Right atrium auricular region (tissue), 2 donors: Measurements from ENCODE around the gene ADD2. TPM values are rescaled to one million over a fixed set of nuclear protein-coding genes. Genes with fewer than 3 reads are reported as not detected.

Experiments
- DNase-seq: peaks from one replicate; pipeline ENCODE4 v3.0.0-alpha.2; 2019; ENCODE audit warnings: low spot score
- H3K27ac ChIP-seq, 2 donors: fragments of 200-600 bp; sonication (generic); 1 replicate in 1 of 2; 2 replicates in 1 of 2; pipeline ENCODE4 v1.5.1; 2016 to 2019
- H3K27me3 ChIP-seq, 2 donors: fragments of 200-600 bp; sonication (generic); one replicate each; pipeline versions ENCODE4 v1.5.1 to v1.6.0; 2017 to 2019
- H3K36me3 ChIP-seq: fragments of 200-600 bp; sonication (generic); one replicate; pipeline ENCODE4 v1.5.1; 2016
- H3K4me1 ChIP-seq, 2 donors: fragments of 200-600 bp; sonication (generic); one replicate each; pipeline versions ENCODE4 v1.5.1 to v1.6.0; 2017 to 2019
- H3K4me3 ChIP-seq, 2 donors: fragments of 200-600 bp; sonication (generic); 1 replicate in 1 of 2; 2 replicates in 1 of 2; pipeline ENCODE4 v1.5.1; 2017 to 2019; ENCODE audit warnings: mild to moderate bottlenecking in 1 of 2, moderate library complexity in 1 of 2
- H3K9me3 ChIP-seq, 2 donors: fragments of 200-600 bp; sonication (generic); one replicate each; pipeline ENCODE4 v1.5.1; 2019
- CTCF ChIP-seq, 2 donors: fragments of 200-600 bp; sonication (generic); IDR thresholded peaks; one replicate each; pipeline ENCODE4 v1.5.1; 2019; ENCODE audit warnings: antibody characterized with exemption in 2 of 2
- total RNA-seq, 2 donors: library from RNA; depleted of rRNA; stranded (reverse); fragments of >200 nt; gene quantifications; one replicate each; pipeline ENCODE4 v1.1.0, GENCODE V29; 2016

The ADD2 gene
- total RNA-seq, 2 donors from 2014 or later, result 1.1 to 1.4 TPM

GRCh38 chr2:70706026-70706795, 61.8 kb downstream of the ADD2 start:
- Histone ChIP-seq H3K27ac (no peak overlapping the region), H3K27me3 (no peaks in the 10 kb centered on the region), H3K4me3 (no peak overlapping the region), H3K4me1 (no peaks in the 10 kb centered on the region), H3K9me3 (no peaks in the 10 kb centered on the region), H3K36me3 (no peaks in the 10 kb centered on the region)
- DNase-seq, result peak; percentile 40
- no peak for TF ChIP-seq CTCF (IDR thresholded peaks at IDR 0.05)

- Histone ChIP-seq H3K4me1 (no peaks in the 10 kb centered on the region), H3K27me3 (no peaks in the 10 kb centered on the region), H3K27ac (no peak overlapping the region), H3K9me3 (no peaks in the 10 kb centered on the region), H3K4me3 (no peak overlapping the region), H3K36me3 (no peaks in the 10 kb centered on the region)
- DNase-seq, result peak; percentile 26
- no peak for TF ChIP-seq CTCF (IDR thresholded peaks at IDR 0.05)
Observed at GRCh38 chr2:70705160-70705850, 62.7 kb downstream of the ADD2 start.

GRCh38 chr2:70703900-70704549, 64.0 kb downstream of the ADD2 start:
- TF ChIP-seq CTCF (IDR thresholded peaks at IDR 0.05), result no peak
- no peaks in the 10 kb centered on the region for H3K27me3 ChIP-seq
- no peak overlapping the region for H3K4me3 ChIP-seq
- H3K36me3 ChIP-seq, result no peaks in the 10 kb centered on the region
- no peaks in the 10 kb centered on the region for H3K9me3 ChIP-seq
- H3K4me1 ChIP-seq, result no peaks in the 10 kb centered on the region
- no peak overlapping the region for H3K27ac ChIP-seq
- peak; percentile 40 for DNase-seq

- no peak overlapping the region for H3K4me3 ChIP-seq
- H3K9me3 ChIP-seq, result no peaks in the 10 kb centered on the region
- DNase-seq, result peak; percentile 34
- H3K4me1 ChIP-seq, result no peaks in the 10 kb centered on the region
- no peaks in the 10 kb centered on the region for H3K36me3 ChIP-seq
- no peaks in the 10 kb centered on the region for H3K27me3 ChIP-seq
- no peak for TF ChIP-seq CTCF (IDR thresholded peaks at IDR 0.05)
- no peak overlapping the region for H3K27ac ChIP-seq
Observed at GRCh38 chr2:70702711-70703395, 65.1 kb downstream of the ADD2 start.

- Histone ChIP-seq H3K9me3 (no peaks in the 10 kb centered on the region), H3K27ac (no peak overlapping the region), H3K36me3 (no peaks in the 10 kb centered on the region), H3K4me3 (no peak overlapping the region), H3K27me3 (no peaks in the 10 kb centered on the region), H3K4me1 (no peaks in the 10 kb centered on the region)
- no peak for TF ChIP-seq CTCF (IDR thresholded peaks at IDR 0.05)
- DNase-seq, result no peak
Observed at GRCh38 chr2:70698847-70699246, 69.2 kb downstream of the ADD2 start.
